ENCODE data around the gene NRXN3.

Gene NRXN3

DNA sequence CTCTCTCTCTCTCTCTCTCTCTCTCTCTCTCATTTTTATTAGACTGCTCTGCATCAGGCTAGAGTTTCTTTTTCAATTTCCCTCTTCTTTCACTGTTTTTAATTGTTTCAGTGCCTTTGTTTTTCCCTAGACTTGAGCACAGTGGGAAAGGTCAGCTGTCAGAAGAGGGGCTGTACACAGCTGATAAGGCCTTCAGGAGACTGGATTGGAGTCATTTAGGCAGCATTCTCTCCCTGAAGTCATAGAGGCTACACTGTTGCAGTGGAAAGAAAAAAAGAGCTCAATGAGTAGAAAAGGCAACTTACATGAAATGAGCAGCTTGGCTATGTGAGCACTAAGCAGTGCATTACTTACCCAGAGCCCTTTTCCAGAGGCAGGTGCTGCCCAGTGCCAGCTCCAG is 456.9 kb downstream of the NRXN3 start:
- no peaks in the 10 kb centered on the region for H3K27me3 ChIP-seq (ENCODE audit: control insufficient read depth, insufficient read depth, low read length)
- no peaks in the 10 kb centered on the region for H3K36me3 ChIP-seq (ENCODE audit: insufficient read depth, low read length)
- no peak overlapping the region for H3K9ac ChIP-seq (ENCODE audit: low read depth, low read length)
- no peak overlapping the region for H3K4me2 ChIP-seq (ENCODE audit: low read length)
- no peak overlapping the region for H3K4me3 ChIP-seq (ENCODE audit: low read length)
- H3K9me3 ChIP-seq (replicated peaks; ENCODE audit: low read length): no peaks in the 10 kb centered on the region
- H3K4me1 ChIP-seq (ENCODE audit: control insufficient read depth, insufficient read depth, low read length): no peaks in the 10 kb centered on the region

DNA sequence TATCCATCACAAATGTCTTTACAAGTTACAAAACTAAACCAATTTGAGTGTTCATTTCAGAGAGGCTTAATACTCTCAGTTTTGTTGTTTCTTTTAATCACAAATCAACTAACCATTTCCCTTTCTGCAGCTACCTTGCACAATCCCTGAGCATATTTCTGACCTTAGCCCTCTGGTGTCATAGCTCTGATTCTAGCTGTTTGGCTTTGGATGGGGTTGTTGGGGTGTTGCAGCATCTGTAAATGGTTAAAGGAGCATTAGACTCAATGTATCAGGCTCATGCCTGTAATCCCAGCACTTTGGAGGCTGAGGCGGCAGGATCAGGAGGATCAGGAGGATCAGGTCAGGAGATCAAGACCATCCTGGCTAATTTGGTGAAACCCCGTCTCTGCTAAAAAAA is 461.4 kb downstream of the NRXN3 start:
- Histone ChIP-seq H3K27me3 (ENCODE audit: control insufficient read depth, insufficient read depth, low read length) (no peaks in the 10 kb centered on the region), H3K4me3 (ENCODE audit: low read length) (no peak overlapping the region), H3K9ac (ENCODE audit: low read depth, low read length) (no peak overlapping the region), H3K36me3 (ENCODE audit: insufficient read depth, low read length) (no peaks in the 10 kb centered on the region), H3K4me2 (ENCODE audit: low read length) (no peak overlapping the region), H3K9me3 (replicated peaks; ENCODE audit: low read length) (no peaks in the 10 kb centered on the region), H3K4me1 (ENCODE audit: control insufficient read depth, insufficient read depth, low read length) (no peaks in the 10 kb centered on the region)

DNA sequence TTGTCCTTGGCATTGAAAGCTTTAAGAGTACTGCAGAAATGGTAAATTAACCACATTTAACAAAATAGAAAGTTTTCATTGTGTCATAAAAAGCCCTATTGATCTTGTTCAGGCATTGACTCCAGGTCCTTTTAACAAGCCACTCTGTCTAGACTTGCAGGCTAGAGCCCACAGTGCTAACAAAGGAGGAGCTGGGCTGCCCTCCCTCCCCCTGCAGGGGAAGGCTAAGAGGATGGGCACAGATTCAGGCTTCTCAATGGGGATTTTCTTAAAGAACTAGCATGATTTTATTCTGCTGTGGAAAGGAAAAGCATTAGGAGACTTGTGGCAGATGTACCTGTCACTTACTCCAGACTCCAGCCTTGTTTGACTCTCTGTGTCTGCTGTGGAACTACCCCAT is 463.6 kb downstream of the NRXN3 start:
- Histone ChIP-seq H3K4me3 (ENCODE audit: low read length) (no peak overlapping the region), H3K36me3 (ENCODE audit: insufficient read depth, low read length) (no peaks in the 10 kb centered on the region), H3K9me3 (replicated peaks; ENCODE audit: low read length) (no peaks in the 10 kb centered on the region), H3K9ac (ENCODE audit: low read depth, low read length) (no peak overlapping the region), H3K4me1 (ENCODE audit: control insufficient read depth, insufficient read depth, low read length) (no peaks in the 10 kb centered on the region), H3K4me2 (ENCODE audit: low read length) (no peak overlapping the region), H3K27me3 (ENCODE audit: control insufficient read depth, insufficient read depth, low read length) (no peaks in the 10 kb centered on the region)

DNA sequence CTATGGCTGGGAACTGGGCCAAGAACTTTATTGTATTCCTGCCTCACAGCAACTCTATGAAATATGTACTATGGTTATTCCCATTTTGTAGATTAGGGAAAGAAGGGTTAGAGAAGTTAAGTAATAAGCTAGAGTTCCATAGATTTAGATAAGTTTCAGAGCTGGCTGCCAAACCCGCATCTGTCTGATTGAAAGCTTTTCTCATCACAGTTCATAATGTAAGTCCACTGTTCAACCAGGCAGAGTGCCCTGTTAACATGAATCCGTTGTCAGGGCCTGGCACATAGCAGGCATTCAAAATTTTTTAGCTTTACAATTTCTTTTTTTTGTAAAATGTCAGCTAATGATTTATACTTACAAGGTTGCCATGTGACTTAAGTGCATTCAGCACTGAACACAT is 467.3 kb downstream of the NRXN3 start:
- no peak overlapping the region for H3K9ac ChIP-seq (ENCODE audit: low read depth, low read length)
- H3K4me1 ChIP-seq (ENCODE audit: control insufficient read depth, insufficient read depth, low read length): no peaks in the 10 kb centered on the region
- no peaks in the 10 kb centered on the region for H3K9me3 ChIP-seq (replicated peaks; ENCODE audit: low read length)
- H3K4me2 ChIP-seq (ENCODE audit: low read length): no peak overlapping the region
- no peak overlapping the region for H3K4me3 ChIP-seq (ENCODE audit: low read length)
- H3K36me3 ChIP-seq (ENCODE audit: insufficient read depth, low read length): no peaks in the 10 kb centered on the region
- H3K27me3 ChIP-seq (ENCODE audit: control insufficient read depth, insufficient read depth, low read length): no peaks in the 10 kb centered on the region

DNA sequence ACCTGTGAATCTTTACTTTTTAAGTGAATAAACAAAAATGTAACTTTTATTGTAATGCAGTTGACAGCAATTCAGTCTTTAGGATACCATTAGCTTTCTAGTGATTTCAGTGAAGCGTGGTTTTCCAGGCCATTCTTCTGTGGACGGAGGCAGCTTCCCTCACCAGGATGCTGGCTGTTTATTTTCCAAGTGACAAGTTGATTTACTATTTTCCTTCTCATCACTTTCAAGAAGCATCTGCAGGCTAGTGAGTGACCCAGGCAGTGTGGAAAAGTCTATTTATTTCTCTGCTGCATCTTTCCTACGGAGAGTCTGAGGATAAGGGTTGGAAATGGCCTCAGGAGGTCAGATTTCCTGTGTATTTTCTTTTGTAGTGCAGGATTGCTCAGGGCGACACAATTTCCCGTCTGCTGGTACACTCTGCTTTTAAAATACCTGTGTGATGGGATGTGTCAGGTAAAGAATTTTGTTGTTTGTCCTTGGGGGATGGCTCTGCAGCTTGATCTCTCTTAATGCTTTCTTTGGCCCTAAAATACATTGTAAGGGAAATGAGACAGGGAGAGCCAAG is 467.8 kb downstream of the NRXN3 start:
- Histone ChIP-seq H3K36me3 (ENCODE audit: insufficient read depth, low read length) (no peaks in the 10 kb centered on the region), H3K4me2 (ENCODE audit: low read length) (no peak overlapping the region), H3K4me1 (ENCODE audit: control insufficient read depth, insufficient read depth, low read length) (no peaks in the 10 kb centered on the region), H3K27me3 (ENCODE audit: control insufficient read depth, insufficient read depth, low read length) (no peaks in the 10 kb centered on the region), H3K4me3 (ENCODE audit: low read length) (no peak overlapping the region), H3K9ac (ENCODE audit: low read depth, low read length) (no peak overlapping the region), H3K9me3 (replicated peaks; ENCODE audit: low read length) (no peaks in the 10 kb centered on the region)

DNA sequence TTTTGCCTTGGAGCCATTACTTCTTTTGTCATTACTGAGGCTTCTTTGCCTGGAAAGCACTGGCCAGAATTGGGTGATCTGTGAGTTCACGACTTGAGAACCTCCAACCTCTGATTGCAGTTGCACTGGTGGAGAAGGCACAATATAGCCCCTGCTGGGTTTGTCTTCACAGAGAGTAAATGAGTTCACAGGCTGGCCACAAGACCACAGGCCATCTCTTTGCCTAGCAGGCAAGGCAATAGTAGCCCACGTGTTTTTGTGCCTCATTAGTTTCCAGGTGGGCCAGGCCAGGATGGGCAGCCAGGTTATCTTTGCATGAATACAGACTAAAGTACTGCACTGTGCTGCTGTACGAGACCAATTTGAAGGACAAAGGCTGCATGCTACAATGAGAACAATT is 468.8 kb downstream of the NRXN3 start:
- no peaks in the 10 kb centered on the region for H3K27me3 ChIP-seq (ENCODE audit: control insufficient read depth, insufficient read depth, low read length)
- H3K9ac ChIP-seq (ENCODE audit: low read depth, low read length): no peak overlapping the region

DNA sequence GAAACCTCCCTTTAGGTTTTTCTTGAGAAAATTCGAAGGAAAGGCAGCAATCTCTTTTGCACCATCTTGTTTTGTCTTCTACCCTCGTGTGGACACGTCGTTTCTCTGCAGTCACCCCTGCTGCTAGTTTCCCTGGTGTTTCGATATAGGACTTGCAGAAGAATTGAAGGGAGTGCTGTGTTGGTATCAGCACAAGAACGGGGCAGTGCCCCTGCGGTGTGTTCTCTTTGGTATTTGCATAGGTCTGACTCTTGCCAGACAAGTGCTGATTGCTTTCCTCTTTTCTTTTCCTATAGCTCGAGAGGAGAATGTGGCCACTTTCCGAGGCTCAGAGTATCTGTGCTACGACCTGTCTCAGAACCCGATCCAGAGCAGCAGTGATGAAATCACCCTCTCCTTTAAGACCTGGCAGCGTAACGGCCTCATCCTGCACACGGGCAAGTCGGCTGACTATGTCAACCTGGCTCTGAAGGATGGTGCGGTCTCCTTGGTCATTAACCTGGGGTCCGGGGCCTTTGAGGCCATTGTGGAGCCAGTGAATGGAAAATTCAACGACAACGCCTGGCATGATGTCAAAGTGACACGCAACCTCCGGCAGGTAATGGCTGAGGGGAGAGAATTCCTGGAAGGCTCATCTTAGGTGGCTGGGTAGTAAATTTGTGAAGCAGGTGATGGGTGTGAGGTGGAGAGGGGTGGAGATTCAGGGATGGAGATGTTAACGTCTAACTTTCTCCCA is 474.8 kb downstream of the NRXN3 start:
- no peak overlapping the region for H3K9ac ChIP-seq (ENCODE audit: low read depth, low read length)
- no peaks in the 10 kb centered on the region for H3K4me1 ChIP-seq (ENCODE audit: control insufficient read depth, insufficient read depth, low read length)
- no peak overlapping the region for H3K4me3 ChIP-seq (ENCODE audit: low read length)
- H3K9me3 ChIP-seq (replicated peaks; ENCODE audit: low read length): no peaks in the 10 kb centered on the region
- H3K4me2 ChIP-seq (ENCODE audit: low read length): no peak overlapping the region
- H3K27me3 ChIP-seq (ENCODE audit: control insufficient read depth, insufficient read depth, low read length): no peaks in the 10 kb centered on the region
- H3K36me3 ChIP-seq (ENCODE audit: insufficient read depth, low read length): no peaks in the 10 kb centered on the region

More for the DNA sequence above, 468.8 kb downstream of the NRXN3 start:
- Histone ChIP-seq H3K4me3 (ENCODE audit: low read length) (no peak overlapping the region), H3K9me3 (replicated peaks; ENCODE audit: low read length) (no peaks in the 10 kb centered on the region), H3K4me1 (ENCODE audit: control insufficient read depth, insufficient read depth, low read length) (no peaks in the 10 kb centered on the region), H3K36me3 (ENCODE audit: insufficient read depth, low read length) (no peaks in the 10 kb centered on the region), H3K4me2 (ENCODE audit: low read length) (no peak overlapping the region)

DNA sequence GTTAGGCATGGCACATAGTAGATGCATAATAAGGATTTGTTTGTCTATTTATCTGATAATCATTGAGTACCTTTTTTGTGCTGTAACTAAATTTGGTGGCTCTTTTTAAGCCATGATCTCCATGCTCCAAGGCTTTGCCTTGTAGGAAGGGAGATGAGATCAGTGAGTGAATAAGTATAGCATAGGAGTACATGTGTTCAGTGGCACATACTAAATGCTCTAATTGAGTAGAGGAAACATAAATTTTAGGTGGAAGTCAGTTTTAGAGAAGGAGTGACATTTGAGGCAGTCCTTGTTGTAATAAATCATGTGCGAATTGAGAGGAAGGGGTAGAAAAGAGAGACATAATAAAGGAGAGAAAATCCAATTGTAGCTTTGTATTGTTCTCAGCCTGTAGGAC is 482.6 kb downstream of the NRXN3 start:
- no peak overlapping the region for H3K9ac ChIP-seq (ENCODE audit: low read depth, low read length)

DNA sequence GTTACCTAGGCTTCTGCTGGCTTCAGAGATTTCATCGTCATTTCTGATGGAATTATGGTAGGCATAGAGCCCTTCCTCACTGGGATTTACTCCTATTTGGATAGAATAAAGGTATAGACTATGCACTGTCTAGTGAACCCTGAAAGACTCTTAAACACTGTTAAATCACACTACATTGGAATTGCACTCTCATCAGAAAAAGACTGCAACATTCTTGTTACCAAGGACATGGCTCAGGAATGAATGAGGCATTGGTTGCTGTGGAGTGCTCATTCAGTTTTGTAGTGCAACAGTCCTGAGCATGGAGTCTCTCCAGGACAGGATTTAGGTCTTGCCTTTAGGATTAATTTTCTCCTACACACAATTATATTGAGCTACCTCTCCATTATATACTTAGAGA is 483.0 kb downstream of the NRXN3 start:
- Histone ChIP-seq H3K9ac (ENCODE audit: low read depth, low read length) (no peak overlapping the region), H3K27me3 (ENCODE audit: control insufficient read depth, insufficient read depth, low read length) (no peaks in the 10 kb centered on the region), H3K4me2 (ENCODE audit: low read length) (no peak overlapping the region), H3K4me3 (ENCODE audit: low read length) (no peak overlapping the region), H3K36me3 (ENCODE audit: insufficient read depth, low read length) (no peaks in the 10 kb centered on the region), H3K4me1 (ENCODE audit: control insufficient read depth, insufficient read depth, low read length) (no peaks in the 10 kb centered on the region), H3K9me3 (replicated peaks; ENCODE audit: low read length) (no peaks in the 10 kb centered on the region)

More for the DNA sequence above, 482.6 kb downstream of the NRXN3 start:
- Histone ChIP-seq H3K36me3 (ENCODE audit: insufficient read depth, low read length) (no peaks in the 10 kb centered on the region), H3K9me3 (replicated peaks; ENCODE audit: low read length) (no peaks in the 10 kb centered on the region), H3K27me3 (ENCODE audit: control insufficient read depth, insufficient read depth, low read length) (no peaks in the 10 kb centered on the region), H3K4me3 (ENCODE audit: low read length) (no peak overlapping the region), H3K4me1 (ENCODE audit: control insufficient read depth, insufficient read depth, low read length) (no peaks in the 10 kb centered on the region), H3K4me2 (ENCODE audit: low read length) (no peak overlapping the region)

DNA sequence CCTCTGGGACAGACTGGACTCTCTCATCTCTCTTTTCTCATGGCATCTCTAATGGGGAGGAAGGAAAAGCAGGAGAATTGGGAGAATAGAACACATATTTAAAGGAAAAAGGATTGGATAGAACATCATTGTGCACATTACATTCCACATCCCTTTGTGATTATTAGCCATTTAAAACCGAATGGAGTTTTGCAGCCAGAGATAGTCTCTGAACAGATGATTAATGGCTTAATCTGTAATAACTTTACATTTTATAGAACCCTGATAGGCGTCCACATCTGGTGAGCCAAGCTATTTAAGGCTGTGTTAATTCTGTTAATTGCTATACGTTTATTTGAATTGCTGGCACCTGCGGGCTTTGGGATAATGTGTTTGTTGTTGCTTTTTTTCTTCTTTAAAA is 487.3 kb downstream of the NRXN3 start:
- Histone ChIP-seq H3K9ac (ENCODE audit: low read depth, low read length) (no peak overlapping the region), H3K4me3 (ENCODE audit: low read length) (no peak overlapping the region), H3K4me2 (ENCODE audit: low read length) (no peak overlapping the region), H3K27me3 (ENCODE audit: control insufficient read depth, insufficient read depth, low read length) (no peaks in the 10 kb centered on the region), H3K36me3 (ENCODE audit: insufficient read depth, low read length) (no peaks in the 10 kb centered on the region), H3K4me1 (ENCODE audit: control insufficient read depth, insufficient read depth, low read length) (no peaks in the 10 kb centered on the region), H3K9me3 (replicated peaks; ENCODE audit: low read length) (no peaks in the 10 kb centered on the region)

DNA sequence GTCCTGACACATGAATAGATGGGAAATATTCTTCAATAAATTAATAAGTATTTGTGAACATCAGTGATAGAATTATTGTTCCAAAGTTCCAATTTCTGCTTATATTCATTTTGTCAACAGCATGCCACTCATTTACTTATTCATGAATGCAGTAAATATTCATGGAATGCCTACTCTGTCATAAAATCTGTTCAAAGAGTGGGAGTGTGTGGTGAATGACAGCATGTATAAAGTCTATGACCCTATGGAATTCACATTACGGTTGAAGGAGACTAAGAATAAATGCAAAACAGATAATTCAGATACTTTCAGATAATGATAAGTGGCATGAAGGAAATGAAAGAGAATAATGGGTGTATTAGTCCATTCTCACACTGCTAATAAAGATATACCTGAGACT is 494.7 kb downstream of the NRXN3 start:
- no peaks in the 10 kb centered on the region for H3K4me1 ChIP-seq (ENCODE audit: control insufficient read depth, insufficient read depth, low read length)
- H3K4me3 ChIP-seq (ENCODE audit: low read length): no peak overlapping the region
- H3K36me3 ChIP-seq (ENCODE audit: insufficient read depth, low read length): no peaks in the 10 kb centered on the region
- no peak overlapping the region for H3K4me2 ChIP-seq (ENCODE audit: low read length)
- H3K27me3 ChIP-seq (ENCODE audit: control insufficient read depth, insufficient read depth, low read length): no peaks in the 10 kb centered on the region
- H3K9me3 ChIP-seq (replicated peaks; ENCODE audit: low read length): no peaks in the 10 kb centered on the region
- no peak overlapping the region for H3K9ac ChIP-seq (ENCODE audit: low read depth, low read length)
